Measurements from ENCODE around the gene CRIP1.

The CRIP1 gene

DNA sequence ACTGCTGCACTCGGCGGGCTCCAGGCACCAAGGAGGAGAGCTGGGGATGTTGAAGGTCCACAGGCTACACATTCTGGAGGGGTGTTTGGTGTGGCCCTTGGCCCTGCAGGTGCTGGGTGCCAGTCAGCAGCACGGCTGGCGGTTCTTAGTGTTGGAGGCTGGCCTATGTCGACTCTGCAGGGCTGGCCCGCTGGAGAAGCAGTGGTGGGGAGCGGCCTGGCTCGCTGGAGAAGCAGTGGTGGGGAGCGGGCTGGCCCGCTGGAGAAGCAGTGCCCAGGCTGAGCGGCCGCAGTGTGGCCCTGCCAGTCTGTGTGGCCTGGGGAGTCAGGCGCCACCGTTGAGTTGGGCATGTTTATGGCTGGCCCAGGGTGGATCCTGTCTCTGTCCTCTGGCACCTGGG, 39.7 kb upstream of the CRIP1 start:
- Histone ChIP-seq H3K9ac (ENCODE audit: low read depth, low read length) (no peak overlapping the region), H3K36me3 (ENCODE audit: insufficient read depth, low read length) (no peaks in the 10 kb centered on the region; the same call in 1 of the 2 replicates), H3K9me3 (ENCODE audit: control insufficient read depth, insufficient read depth, low read length) (no peaks in the 10 kb centered on the region), H3K4me1 (ENCODE audit: insufficient read depth, low read length) (no peaks in the 10 kb centered on the region; the same call in 1 of the 2 replicates)

DNA sequence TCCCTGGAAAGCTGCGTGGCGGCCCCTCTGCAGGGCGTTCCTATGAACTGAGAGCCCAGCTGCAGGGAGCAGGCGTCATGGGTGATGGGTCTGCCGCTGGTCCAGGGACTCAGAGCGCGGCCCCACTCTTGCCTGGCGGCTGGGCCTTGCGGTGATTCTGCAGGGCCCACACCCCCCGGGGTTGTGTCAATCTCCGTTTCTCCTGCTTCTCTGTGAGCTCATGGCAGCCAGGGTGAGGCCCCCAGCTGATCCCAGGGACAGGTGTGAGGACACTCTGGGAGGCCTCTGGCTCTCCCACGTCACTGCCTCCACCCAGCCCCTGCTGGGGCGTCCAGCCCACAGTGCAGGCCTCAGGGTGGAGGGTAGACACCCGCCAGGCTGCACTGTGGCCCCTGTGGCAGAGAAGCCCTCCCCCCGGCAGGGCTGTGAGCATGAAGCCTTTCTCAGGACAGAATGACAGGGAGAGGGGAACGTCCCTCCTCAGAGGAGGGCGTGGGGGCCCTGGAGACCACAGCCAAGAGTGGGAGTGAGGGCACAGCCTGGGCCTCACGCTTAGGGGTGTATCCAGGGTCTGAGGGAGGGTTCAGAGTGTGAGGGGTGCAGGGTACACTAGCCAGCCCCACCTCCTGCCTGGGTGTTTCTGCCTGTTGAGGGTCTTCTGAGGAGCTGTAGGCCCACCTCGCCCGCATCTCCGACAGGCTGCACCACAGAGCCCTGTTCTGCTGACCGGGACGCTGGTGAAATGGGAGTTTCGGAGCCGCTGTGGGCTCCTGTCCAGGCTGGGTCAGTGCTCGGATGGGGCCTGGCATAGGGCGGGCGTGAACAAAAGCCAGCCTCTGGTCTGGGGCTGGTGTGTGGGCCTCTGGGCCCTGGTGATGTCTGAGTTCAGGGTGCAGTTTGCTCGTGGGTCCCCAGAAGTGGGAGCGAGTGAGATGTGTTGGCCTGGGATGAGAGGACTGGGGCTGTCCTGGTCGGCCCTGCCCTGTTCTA, 38.7 kb upstream of the CRIP1 start:
- no peak overlapping the region for H3K9ac ChIP-seq (ENCODE audit: low read depth, low read length)
- H3K4me1 ChIP-seq (ENCODE audit: insufficient read depth, low read length): no peaks in the 10 kb centered on the region; the same call in 1 of the 2 replicates
- H3K9me3 ChIP-seq (ENCODE audit: control insufficient read depth, insufficient read depth, low read length): no peaks in the 10 kb centered on the region
- H3K36me3 ChIP-seq (ENCODE audit: insufficient read depth, low read length): no peaks in the 10 kb centered on the region

DNA sequence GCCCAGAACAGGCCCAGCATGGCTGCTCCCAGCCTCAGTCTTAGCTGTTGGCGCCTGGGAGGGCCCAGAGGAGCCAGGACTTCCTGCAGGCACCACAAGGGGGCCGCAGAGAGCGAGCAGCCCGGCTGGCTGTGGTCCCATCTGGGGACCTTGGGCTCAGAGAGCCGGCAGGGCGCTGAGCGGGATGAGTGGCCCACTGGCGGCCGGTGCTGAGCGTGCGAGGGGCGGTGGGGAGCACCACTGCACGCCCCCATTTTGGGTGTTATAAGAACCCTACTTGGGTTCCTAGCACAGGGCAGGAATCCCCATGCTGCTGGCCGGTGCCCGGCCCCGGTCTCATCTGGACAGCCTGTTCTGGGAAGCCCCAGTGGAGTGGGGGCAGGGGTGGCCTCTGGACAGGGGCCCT, 38.0 kb upstream of the CRIP1 start:
- no peaks in the 10 kb centered on the region for H3K9me3 ChIP-seq (ENCODE audit: control insufficient read depth, insufficient read depth, low read length)
- no peaks in the 10 kb centered on the region; the same call in 1 of the 2 replicates for H3K4me1 ChIP-seq (ENCODE audit: insufficient read depth, low read length)
- H3K9ac ChIP-seq (ENCODE audit: low read depth, low read length): no peak overlapping the region
- H3K36me3 ChIP-seq (ENCODE audit: insufficient read depth, low read length): no peaks in the 10 kb centered on the region

DNA sequence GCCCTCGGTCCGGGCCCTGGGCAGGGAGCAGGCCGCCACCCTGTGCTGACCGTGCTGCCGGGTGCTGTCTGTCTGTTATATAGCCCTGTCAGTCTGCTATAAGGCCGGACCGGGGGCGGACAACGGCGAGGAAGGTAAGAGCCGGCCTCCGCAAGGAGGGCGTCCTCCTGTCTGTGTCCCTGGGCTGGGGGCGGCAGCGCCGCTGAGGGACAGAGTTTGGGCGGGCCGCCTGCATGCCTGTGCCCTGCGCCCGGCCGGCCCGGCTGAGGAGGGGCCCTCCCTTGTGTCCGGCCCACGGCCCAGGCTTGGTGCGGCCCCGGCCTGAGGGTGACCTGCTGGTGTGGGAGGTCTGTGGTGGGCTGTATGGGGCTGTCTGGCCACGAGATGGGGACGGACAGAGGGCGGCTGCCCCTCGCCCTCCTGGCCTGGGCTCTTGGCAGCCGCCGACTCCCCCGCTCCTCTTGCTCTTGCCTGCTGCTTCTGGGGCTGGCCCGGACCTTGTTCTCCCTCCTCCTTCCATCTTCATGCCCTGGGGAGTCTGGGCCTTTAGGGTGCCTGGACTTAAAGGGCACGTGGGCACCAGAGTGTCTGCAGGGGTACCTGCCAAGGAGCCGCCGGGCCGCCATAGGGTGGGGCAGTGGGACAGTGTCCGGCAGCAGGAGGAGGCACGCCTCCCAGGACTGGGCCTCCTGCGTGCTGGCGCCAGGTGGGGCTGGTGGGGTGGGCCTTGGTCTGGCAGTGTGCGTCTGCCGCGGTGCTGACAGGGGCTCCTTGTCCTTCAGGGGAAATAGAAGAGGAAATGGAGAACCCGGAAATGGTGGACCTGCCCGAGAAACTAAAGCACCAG, 37.2 kb upstream of the CRIP1 start:
- H3K4me1 ChIP-seq (ENCODE audit: insufficient read depth, low read length): no peaks in the 10 kb centered on the region; the same call in 1 of the 2 replicates
- no peaks in the 10 kb centered on the region for H3K9me3 ChIP-seq (ENCODE audit: control insufficient read depth, insufficient read depth, low read length)
- H3K36me3 ChIP-seq (ENCODE audit: insufficient read depth, low read length): no peaks in the 10 kb centered on the region
- H3K9ac ChIP-seq (ENCODE audit: low read depth, low read length): no peak overlapping the region

DNA sequence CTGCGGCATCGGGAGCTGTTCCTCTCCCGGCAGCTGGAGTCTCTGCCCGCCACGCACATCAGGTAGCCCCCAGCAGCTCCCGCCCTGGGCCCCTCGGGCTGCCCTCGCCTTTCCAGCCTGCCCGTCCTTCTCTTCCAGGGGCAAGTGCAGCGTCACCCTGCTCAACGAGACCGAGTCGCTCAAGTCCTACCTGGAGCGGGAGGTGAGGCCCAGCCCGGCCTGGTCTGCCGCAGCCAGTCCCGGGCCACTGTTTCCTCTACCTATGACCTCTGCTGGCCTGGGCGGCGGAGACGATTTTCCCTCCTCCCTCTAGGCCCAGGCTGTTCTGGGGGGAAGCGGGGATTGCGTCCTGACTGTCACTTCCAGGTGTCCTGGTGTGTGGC, 36.6 kb upstream of the CRIP1 start:
- Histone ChIP-seq H3K9ac (ENCODE audit: low read depth, low read length) (no peak overlapping the region), H3K9me3 (ENCODE audit: control insufficient read depth, insufficient read depth, low read length) (no peaks in the 10 kb centered on the region), H3K36me3 (ENCODE audit: insufficient read depth, low read length) (no peaks in the 10 kb centered on the region), H3K4me1 (ENCODE audit: insufficient read depth, low read length) (no peaks in the 10 kb centered on the region; the same call in 1 of the 2 replicates)

DNA sequence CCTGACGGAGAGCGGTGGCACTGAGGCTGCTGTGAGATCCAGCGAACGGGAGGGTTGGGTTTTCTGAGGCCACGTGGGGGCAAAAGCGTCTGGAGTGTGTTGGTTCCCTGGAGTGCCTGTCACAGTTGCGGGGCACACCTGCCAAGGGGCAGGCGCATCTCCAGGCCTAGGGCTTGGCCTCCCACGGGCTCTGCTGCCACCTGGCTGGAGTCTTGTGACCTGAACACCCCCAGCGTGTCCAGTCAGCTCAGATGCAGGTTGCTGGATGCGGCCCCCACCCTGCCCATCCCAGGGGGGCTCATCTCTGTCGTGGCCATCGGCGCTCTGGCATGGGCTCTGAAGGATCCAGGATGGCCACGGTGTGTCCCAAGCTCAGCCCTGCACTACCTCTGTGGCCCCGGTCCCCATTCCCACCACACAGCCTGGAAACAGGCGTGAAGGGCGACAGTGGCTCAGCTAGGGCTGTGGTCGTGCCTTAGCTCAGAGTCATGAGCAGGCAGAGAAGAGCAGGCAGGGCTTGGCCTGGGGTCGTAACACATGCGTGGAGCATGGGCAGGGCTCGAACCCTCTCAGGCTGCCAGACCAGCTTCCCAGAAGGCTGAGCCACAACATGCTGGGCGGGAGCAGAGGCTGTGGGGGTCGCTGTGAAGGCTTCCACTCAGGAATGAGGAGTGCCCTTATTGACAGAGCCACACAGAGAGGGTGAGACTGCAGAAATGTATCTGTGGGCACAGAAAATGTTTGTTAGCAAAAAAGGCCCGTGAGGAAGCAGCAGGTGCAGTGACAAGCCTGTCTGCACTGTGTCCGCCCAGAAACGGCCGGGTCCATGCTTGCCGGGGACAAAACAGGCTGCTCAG, 35.6 kb upstream of the CRIP1 start:
- H3K4me1 ChIP-seq (ENCODE audit: insufficient read depth, low read length): no peaks in the 10 kb centered on the region; the same call in 1 of the 2 replicates
- H3K9ac ChIP-seq (ENCODE audit: low read depth, low read length): no peak overlapping the region
- no peaks in the 10 kb centered on the region for H3K36me3 ChIP-seq (ENCODE audit: insufficient read depth, low read length)
- H3K9me3 ChIP-seq (ENCODE audit: control insufficient read depth, insufficient read depth, low read length): no peaks in the 10 kb centered on the region

DNA sequence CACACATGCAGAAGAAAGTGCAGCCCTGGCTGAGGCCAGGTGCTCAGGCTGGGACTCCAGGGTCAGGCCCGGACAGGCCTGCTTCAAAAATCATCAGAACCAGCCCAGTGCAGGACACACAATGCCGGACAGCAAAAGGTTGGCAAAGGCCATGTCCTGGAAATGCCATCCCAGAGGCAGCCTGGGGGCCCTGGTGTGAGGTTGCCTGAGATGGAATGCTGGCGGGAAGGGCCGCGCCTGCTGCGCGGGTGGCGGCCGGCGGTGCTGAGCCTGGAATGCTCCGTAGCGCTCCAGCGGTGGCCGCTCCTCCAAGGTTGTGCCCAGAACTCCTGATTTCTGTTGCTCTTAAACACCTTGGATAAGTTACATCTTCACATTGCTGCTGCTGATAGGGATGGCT, 33.7 kb upstream of the CRIP1 start:
- H3K9ac ChIP-seq (ENCODE audit: low read depth, low read length): no peak overlapping the region
- H3K4me1 ChIP-seq (ENCODE audit: insufficient read depth, low read length): no peaks in the 10 kb centered on the region; the same call in 1 of the 2 replicates
- H3K36me3 ChIP-seq (ENCODE audit: insufficient read depth, low read length): peaks cover 2% of the 10 kb centered on the region; the same call in 1 of the 2 replicates
- H3K9me3 ChIP-seq (ENCODE audit: control insufficient read depth, insufficient read depth, low read length): no peaks in the 10 kb centered on the region

DNA sequence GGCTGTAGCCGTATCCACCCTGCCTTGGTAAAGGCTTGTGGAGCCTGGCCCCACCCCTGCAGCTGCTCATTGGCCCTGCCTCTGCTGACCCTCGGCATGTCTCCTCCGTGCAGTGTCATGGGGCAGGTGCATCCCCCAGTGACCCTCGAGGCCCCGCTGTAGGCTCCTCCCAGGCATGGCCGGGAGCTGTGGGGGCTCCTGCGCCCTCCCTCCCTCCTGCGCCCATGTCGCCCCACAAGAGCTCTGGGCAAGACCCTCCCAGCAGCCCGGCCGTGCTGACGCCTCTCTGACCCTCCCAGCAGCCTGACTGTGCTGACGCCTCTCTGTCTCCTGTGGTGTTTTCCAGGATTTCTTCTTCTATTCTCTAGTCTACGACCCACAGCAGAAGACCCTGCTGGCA, 32.8 kb upstream of the CRIP1 start:
- Histone ChIP-seq H3K36me3 (ENCODE audit: insufficient read depth, low read length) (peaks cover 2% of the 10 kb centered on the region; the same call in 1 of the 2 replicates), H3K4me1 (ENCODE audit: insufficient read depth, low read length) (no peaks in the 10 kb centered on the region), H3K9me3 (ENCODE audit: control insufficient read depth, insufficient read depth, low read length) (no peaks in the 10 kb centered on the region), H3K9ac (ENCODE audit: low read depth, low read length) (no peak overlapping the region)

DNA sequence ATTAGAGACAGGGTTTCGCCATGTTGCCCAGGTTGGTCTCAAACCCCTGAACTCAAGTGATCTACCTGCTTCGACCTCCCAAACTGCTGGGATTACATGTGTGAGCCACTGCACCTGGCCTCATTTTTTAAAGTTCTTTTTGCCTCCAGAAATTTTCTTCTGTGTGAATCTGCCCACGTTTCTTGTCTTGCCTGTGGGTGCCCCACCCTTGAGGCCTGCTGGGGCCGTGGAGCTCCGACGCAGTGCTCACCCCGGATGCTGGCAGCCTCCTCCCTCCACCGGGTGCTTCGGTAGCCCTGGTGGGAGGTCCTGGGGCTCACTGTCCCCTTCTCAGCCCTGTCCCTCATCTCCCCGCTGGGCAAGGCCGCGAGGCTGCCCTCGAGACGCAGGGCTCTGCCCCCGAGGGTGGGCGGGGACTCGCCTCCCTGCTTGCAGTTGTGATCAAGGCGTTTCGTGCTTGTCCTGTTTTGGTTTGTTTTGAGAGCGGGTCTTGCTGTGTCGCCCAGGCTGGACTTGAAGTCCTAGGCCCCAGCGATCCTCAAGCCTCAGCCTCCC, 31.5 kb upstream of the CRIP1 start:
- peaks cover 2% of the 10 kb centered on the region; the same call in 1 of the 2 replicates for H3K36me3 ChIP-seq (ENCODE audit: insufficient read depth, low read length)
- H3K9me3 ChIP-seq (ENCODE audit: control insufficient read depth, insufficient read depth, low read length): no peaks in the 10 kb centered on the region
- H3K9ac ChIP-seq (ENCODE audit: low read depth, low read length): no peak overlapping the region
- H3K4me1 ChIP-seq (ENCODE audit: insufficient read depth, low read length): no peaks in the 10 kb centered on the region

DNA sequence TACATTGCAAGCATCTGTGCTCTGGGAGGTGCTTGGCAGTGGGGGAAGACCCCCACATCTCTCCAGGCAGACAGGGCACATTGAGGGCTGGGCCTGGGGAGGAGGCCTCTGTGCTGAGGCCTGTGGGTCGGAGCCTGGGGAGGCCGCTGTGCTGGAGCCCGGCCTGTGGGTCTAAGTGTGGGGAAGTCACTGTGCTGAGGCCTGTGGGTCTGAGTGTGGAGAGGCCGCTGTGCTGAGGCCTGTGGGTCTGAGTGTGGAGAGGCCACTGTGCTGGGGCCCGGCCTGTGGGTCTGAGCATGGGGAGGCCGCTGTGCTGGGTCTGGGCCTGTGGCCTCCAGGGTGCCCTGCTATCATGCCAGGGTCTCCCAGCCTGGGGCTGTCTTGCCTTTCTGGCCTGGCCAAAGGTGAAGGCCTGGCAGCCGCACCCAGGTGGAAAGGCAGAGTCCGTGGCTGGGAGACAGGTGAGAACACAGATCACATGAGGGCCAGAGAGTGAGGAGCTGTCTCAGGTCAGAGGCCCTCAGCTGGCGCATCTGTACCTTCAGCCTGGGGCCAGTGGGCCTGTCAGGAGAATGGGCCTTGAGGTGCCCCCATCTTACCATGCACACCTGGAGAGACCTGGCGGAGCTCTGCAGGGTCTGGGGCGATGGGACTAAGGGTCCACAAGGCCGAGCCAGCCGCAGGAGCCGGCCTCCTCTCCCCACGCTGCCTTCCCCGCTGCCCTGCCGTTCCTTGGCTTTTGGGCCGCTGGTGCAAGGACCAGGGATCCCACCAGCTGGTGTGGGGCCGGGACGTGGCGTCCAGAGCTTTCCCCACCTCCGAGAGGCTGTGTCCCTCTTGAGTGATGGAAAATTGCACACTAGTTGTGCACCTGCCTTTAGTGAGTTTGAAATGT, 30.7 kb upstream of the CRIP1 start:
- H3K9ac ChIP-seq (ENCODE audit: low read depth, low read length): no peak overlapping the region
- no peaks in the 10 kb centered on the region for H3K9me3 ChIP-seq (ENCODE audit: control insufficient read depth, insufficient read depth, low read length)
- peaks cover 2% of the 10 kb centered on the region; the same call in 1 of the 2 replicates for H3K36me3 ChIP-seq (ENCODE audit: insufficient read depth, low read length)
- H3K4me1 ChIP-seq (ENCODE audit: insufficient read depth, low read length): no peaks in the 10 kb centered on the region

DNA sequence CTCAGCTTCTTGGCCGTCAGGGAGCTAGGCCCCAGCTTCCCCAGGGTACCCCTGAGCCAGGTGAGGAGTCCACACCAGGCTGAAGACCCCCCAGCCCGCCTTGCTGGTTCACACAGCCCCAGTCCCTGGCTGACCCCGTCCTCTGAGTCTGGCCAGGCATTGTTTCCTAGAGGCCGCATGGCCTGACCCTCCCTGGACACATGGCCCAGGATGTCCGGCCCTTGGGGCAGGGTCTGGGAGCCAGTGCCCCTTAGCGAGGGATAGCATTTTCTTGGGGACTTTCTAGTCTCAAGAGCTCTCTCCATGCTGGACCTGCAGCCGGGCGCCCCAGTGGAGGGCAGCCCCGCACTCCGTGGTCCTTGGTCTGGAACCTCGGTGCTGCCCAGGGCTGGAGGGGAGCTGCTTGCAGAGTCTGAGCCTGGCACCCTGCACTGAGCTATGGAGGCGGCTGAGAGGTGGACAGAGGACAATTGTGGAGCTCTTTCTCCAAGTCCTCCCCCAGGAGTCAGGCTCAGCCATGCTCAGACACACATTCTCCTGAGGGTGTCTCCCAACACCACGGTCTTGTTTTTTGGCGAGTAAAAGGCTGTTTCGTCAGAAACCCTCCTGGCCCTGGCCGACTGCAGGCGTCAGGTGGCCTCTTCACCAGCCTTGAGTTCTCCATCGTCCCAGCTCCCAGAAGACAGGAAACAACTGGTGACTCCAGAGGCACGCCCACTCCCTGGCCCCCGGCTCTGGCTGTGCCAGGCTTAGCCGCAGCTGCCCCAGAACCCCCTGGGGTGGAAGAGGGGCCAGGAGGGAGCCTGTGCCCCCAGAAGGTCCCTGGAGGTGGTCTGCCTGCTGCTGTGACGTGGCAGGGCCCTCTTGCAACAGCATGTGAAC, 29.7 kb upstream of the CRIP1 start:
- H3K9me3 ChIP-seq (ENCODE audit: control insufficient read depth, insufficient read depth, low read length): no peaks in the 10 kb centered on the region
- no peak overlapping the region for H3K9ac ChIP-seq (ENCODE audit: low read depth, low read length)
- no peaks in the 10 kb centered on the region for H3K4me1 ChIP-seq (ENCODE audit: insufficient read depth, low read length)
- H3K36me3 ChIP-seq (ENCODE audit: insufficient read depth, low read length): peaks cover 2% of the 10 kb centered on the region; the same call in 1 of the 2 replicates

DNA sequence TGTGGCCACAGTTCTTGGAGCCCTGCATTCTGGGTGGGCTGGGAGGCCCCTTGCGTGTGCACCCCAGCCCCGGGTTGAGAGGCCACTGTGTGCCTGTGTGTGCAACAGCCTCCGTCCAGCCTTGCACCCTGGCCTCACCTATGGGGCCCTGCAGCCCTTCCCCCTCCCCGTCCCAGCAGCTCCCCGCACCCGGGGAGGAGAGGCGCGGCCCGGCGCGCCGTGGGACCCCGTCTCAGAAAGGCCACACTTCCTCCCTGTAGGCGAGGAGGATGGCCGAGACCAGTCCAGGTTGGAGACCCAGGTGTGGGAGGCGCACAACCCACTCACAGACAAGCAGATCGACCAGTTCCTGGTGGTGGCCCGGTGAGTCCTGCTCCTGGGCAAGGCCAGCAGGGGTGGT, 28.7 kb upstream of the CRIP1 start:
- H3K4me1 ChIP-seq (ENCODE audit: insufficient read depth, low read length): no peaks in the 10 kb centered on the region
- peaks cover 2% of the 10 kb centered on the region; the same call in 1 of the 2 replicates for H3K36me3 ChIP-seq (ENCODE audit: insufficient read depth, low read length)
- no peaks in the 10 kb centered on the region for H3K9me3 ChIP-seq (ENCODE audit: control insufficient read depth, insufficient read depth, low read length)
- no peak overlapping the region for H3K9ac ChIP-seq (ENCODE audit: low read depth, low read length)
